Cardiac septum (tissue), 1 donor: ENCODE measurements around the gene GSX2. TPM values are rescaled to one million over a fixed set of nuclear protein-coding genes. Genes with fewer than 3 reads are reported as not detected.
"Not testable (repeated sequence)": the region's sequence is repeated elsewhere in the genome, so short reads cannot be mapped to it uniquely, and the experiment has no call there.

Experiments
- DNase-seq: peaks from one replicate; pipeline ENCODE4 v3.0.0-alpha.2; 2020; ENCODE audit warnings: low spot score
- intact Hi-C: fragments of 100-400 bp; cut with DNase I; formaldehyde crosslinking; loops from one replicate; pipeline ENCODE4 v1.14.0; 2022
- total RNA-seq: library from RNA; stranded (reverse); fragmentation: NEBNext Ultra II Directional; extraction: Animal tissue kit (Norgen Biotek cat#: 25700); gene quantifications from one replicate; pipeline ENCODE4 v1.2.1, GENCODE V29; 2021
- donor health status: DM: no; HTN: no; CAD: no.

GSX2 gene
- total RNA-seq, 1 donor from 2014 or later: not detected

- intact Hi-C loops: no loop called here
These were observed 646 bp upstream of the GSX2 start for GRCh38 chr4:54099287-54099747.

GRCh38 chr4:54100595-54101189 lies 729 bp downstream of the GSX2 start:
- no peak for DNase-seq
- intact Hi-C loops: loop anchor here (10.0 kb wide), 1 partner anchor 114 kb away; no protein-coding TSS in a partner anchor

More at GRCh38 chr4:54099287-54099747, 646 bp upstream of the GSX2 start:
- DNase-seq: no peak

GRCh38 chr4:54101190-54102041 lies 1.5 kb downstream of the GSX2 start:
- DNase-seq: no peak
- intact Hi-C loops: loop anchor here (10.0 kb wide), 1 partner anchor 113 kb away; no protein-coding TSS in a partner anchor

- no peak for DNase-seq
- intact Hi-C loops: loop anchor here (10.0 kb wide), 1 partner anchor 112 kb away; no protein-coding TSS in a partner anchor
These were observed 2.7 kb downstream of the GSX2 start for GRCh38 chr4:54102531-54103106.

- intact Hi-C loops: loop anchor here (10.0 kb wide), 1 partner anchor 112 kb away; no protein-coding TSS in a partner anchor
These were observed 3.2 kb downstream of the GSX2 start for GRCh38 chr4:54103190-54103574.

GRCh38 chr4:54104907-54105306 lies 4.9 kb downstream of the GSX2 start:
- intact Hi-C loops: loop anchor here (10.0 kb wide), 1 partner anchor 110 kb away; no protein-coding TSS in a partner anchor
- no peak for DNase-seq

More at GRCh38 chr4:54103190-54103574, 3.2 kb downstream of the GSX2 start:
- DNase-seq: no peak

- intact Hi-C loops: loop anchor here (10.0 kb wide), 1 partner anchor 107 kb away; no protein-coding TSS in a partner anchor
- DNase-seq: no peak
These were observed 8.2 kb downstream of the GSX2 start for GRCh38 chr4:54107951-54108748.

GRCh38 chr4:54109241-54110018 lies 9.5 kb downstream of the GSX2 start:
- DNase-seq: no peak
- intact Hi-C loops: loop anchor here (10.0 kb wide), 1 partner anchor 105 kb away; no protein-coding TSS in a partner anchor

GRCh38 chr4:54110019-54110416 lies 10.1 kb downstream of the GSX2 start:
- intact Hi-C loops: no loop called here

GRCh38 chr4:54113206-54113605 lies 13.2 kb downstream of the GSX2 start:
- DNase-seq, intact Hi-C loops: not testable (repeated sequence)

More at GRCh38 chr4:54110019-54110416, 10.1 kb downstream of the GSX2 start:
- DNase-seq: no peak

GRCh38 chr4:54116246-54116645 lies 16.3 kb downstream of the GSX2 start:
- intact Hi-C loops, DNase-seq: not testable (repeated sequence)

- intact Hi-C loops: no loop called here
- DNase-seq: no peak
These were observed 19.1 kb downstream of the GSX2 start for GRCh38 chr4:54118850-54119589.

GRCh38 chr4:54120518-54120917 lies 20.6 kb downstream of the GSX2 start:
- DNase-seq: no peak
- intact Hi-C loops: loop anchor here (2.0 kb wide), 1 partner anchor 52 kb away; no protein-coding TSS in a partner anchor

- intact Hi-C loops: no loop called here
- no peak for DNase-seq
These were observed 27.7 kb downstream of the GSX2 start for GRCh38 chr4:54127660-54128059.

GRCh38 chr4:54128694-54129093 lies 28.7 kb downstream of the GSX2 start:
- DNase-seq, intact Hi-C loops: not testable (repeated sequence)

GRCh38 chr4:54139332-54139731 lies 39.4 kb downstream of the GSX2 start:
- DNase-seq: no peak
- intact Hi-C loops: no loop called here

- intact Hi-C loops: no loop called here
- DNase-seq: no peak
These were observed 40.3 kb downstream of the GSX2 start for GRCh38 chr4:54140287-54140686.

GRCh38 chr4:54144199-54144598 lies 44.2 kb downstream of the GSX2 start:
- no peak for DNase-seq
- intact Hi-C loops: no loop called here
